Activated CD8-positive, alpha-beta T cell treated with anti-CD3 and anti-CD28 coated beads for 36 hours (primary cell): ENCODE data around the gene PLCH1. TPM values are rescaled to one million over a fixed set of nuclear protein-coding genes. Genes with fewer than 3 reads are reported as not detected.

Experiments used
- ATAC-seq: fragments of 200-7000 bp; cut with Tn5 transposase; one replicate; pipeline ENCODE4 v1.10.0; 2021; ENCODE audit warnings: mild to moderate bottlenecking, moderate library complexity
- CTCF ChIA-PET: fragments of 350-600 bp; sonication (Branson Sonifier 250); formaldehyde crosslinking; loops from one replicate; lab custom pipeline; 2021; ENCODE audit warnings: antibody characterized with exemption; lab: Charles Lee
- POLR2A ChIA-PET: fragments of 350-600 bp; sonication (Branson Sonifier 250); formaldehyde crosslinking; loops from one replicate; lab custom pipeline; 2021; ENCODE audit warnings: antibody characterized with exemption; lab: Charles Lee
- DNase-seq: peaks from one replicate; pipeline ENCODE4 v3.0.0-alpha.2; 2020
- H3K27ac Mint-ChIP-seq: one replicate; pipeline ENCODE4 v1.8.0; 2021; ENCODE audit warnings: mild to moderate bottlenecking, mixed read lengths
- H3K27me3 Mint-ChIP-seq: one replicate; pipeline ENCODE4 v1.8.0; 2021; ENCODE audit warnings: mixed read lengths
- H3K36me3 Mint-ChIP-seq: one replicate; pipeline ENCODE4 v1.8.0; 2021; ENCODE audit warnings: low read depth, mixed read lengths
- H3K4me1 Mint-ChIP-seq: one replicate; pipeline ENCODE4 v1.8.0; 2021; ENCODE audit warnings: low read depth, mixed read lengths
- H3K4me3 Mint-ChIP-seq: one replicate; pipeline ENCODE4 v1.8.0; 2021; ENCODE audit warnings: mild to moderate bottlenecking, moderate library complexity, mixed read lengths
- H3K9me3 Mint-ChIP-seq: one replicate; pipeline ENCODE4 v1.8.0; 2021; ENCODE audit warnings: mixed read lengths
- CTCF ChIP-seq: fragments of 200-600 bp; IDR thresholded peaks from one replicate; pipeline ENCODE4 v1.8.0; 2022; ENCODE audit warnings: antibody characterized with exemption, mild to moderate bottlenecking
- intact Hi-C: fragments of 100-400 bp; cut with micrococcal nuclease; formaldehyde crosslinking; loops from one replicate; pipeline ENCODE4 v1.10.0; 2022
- total RNA-seq, 2 experiments: library from RNA; stranded (reverse); gene quantifications; one replicate each; pipeline ENCODE4 v1.2.3, GENCODE V29; 2021

The PLCH1 gene
- total RNA-seq, 2 experiments from 2014 or later = 0.20 to 0.32 TPM

- Mint-ChIP-seq H3K27ac (no peak overlapping the region), H3K4me3 (no peak overlapping the region), H3K4me1 (no peaks in the 10 kb centered on the region), H3K27me3 (no peaks in the 10 kb centered on the region), H3K36me3 (no peaks in the 10 kb centered on the region), H3K9me3 (peaks cover 4% of the 10 kb centered on the region)
- no peak for DNase-seq
- POLR2A ChIA-PET = no interaction called here
- intact Hi-C loops = no loop called here
- no peak for TF ChIP-seq CTCF
- CTCF ChIA-PET = no interaction called here
- ATAC-seq = no peak
Observed at GRCh38 chr3:155369244-155369643, 375.6 kb downstream of the PLCH1 start.

GRCh38 chr3:155368786-155369185 is 376.1 kb downstream of the PLCH1 start:
- Mint-ChIP-seq H3K27me3 (no peaks in the 10 kb centered on the region), H3K9me3 (peaks cover 6% of the 10 kb centered on the region), H3K36me3 (no peaks in the 10 kb centered on the region), H3K4me1 (no peaks in the 10 kb centered on the region), H3K27ac (no peak overlapping the region), H3K4me3 (no peak overlapping the region)
- ChIA-PET POLR2A (no interaction called here), CTCF (interaction anchor here (1.4 kb wide), 1 partner anchor 333 kb away, joined by 3 read pairs; no protein-coding TSS in a partner anchor)
- no peak for ATAC-seq
- DNase-seq = no peak
- intact Hi-C loops = no loop called here
- TF ChIP-seq CTCF = no peak

GRCh38 chr3:155367506-155367905 is 377.4 kb downstream of the PLCH1 start:
- intact Hi-C loops = no loop called here
- no peak overlapping the region for H3K4me3 Mint-ChIP-seq
- H3K36me3 Mint-ChIP-seq = no peaks in the 10 kb centered on the region
- peaks cover 6% of the 10 kb centered on the region for H3K9me3 Mint-ChIP-seq
- DNase-seq (no peak), ATAC-seq (no peak)
- ChIA-PET CTCF (interaction anchor here (1.4 kb wide), 1 partner anchor 335 kb away, joined by 3 read pairs; no protein-coding TSS in a partner anchor), POLR2A (no interaction called here)
- TF ChIP-seq CTCF = no peak
- no peak overlapping the region for H3K27ac Mint-ChIP-seq
- H3K27me3 Mint-ChIP-seq = no peaks in the 10 kb centered on the region
- H3K4me1 Mint-ChIP-seq = no peaks in the 10 kb centered on the region

- DNase-seq (no peak), ATAC-seq (no peak)
- no peak for TF ChIP-seq CTCF
- peaks cover 6% of the 10 kb centered on the region for H3K9me3 Mint-ChIP-seq
- POLR2A ChIA-PET = no interaction called here
- no peaks in the 10 kb centered on the region for H3K4me1 Mint-ChIP-seq
- CTCF ChIA-PET = no interaction called here
- H3K36me3 Mint-ChIP-seq = no peaks in the 10 kb centered on the region
- H3K4me3 Mint-ChIP-seq = no peak overlapping the region
- no peak overlapping the region for H3K27ac Mint-ChIP-seq
- intact Hi-C loops = no loop called here
- H3K27me3 Mint-ChIP-seq = no peaks in the 10 kb centered on the region
Observed at GRCh38 chr3:155365178-155365783, 379.6 kb downstream of the PLCH1 start.

GRCh38 chr3:155364492-155364891 is 380.4 kb downstream of the PLCH1 start:
- Mint-ChIP-seq H3K4me3 (no peak overlapping the region), H3K27ac (no peak overlapping the region), H3K27me3 (no peaks in the 10 kb centered on the region), H3K4me1 (no peaks in the 10 kb centered on the region), H3K36me3 (no peaks in the 10 kb centered on the region), H3K9me3 (peaks cover 6% of the 10 kb centered on the region)
- ATAC-seq (no peak), DNase-seq (no peak)
- POLR2A ChIA-PET = no interaction called here
- intact Hi-C loops = no loop called here
- TF ChIP-seq CTCF = no peak
- CTCF ChIA-PET = no interaction called here
